Smooth muscle cell (in vitro differentiated cells): Measurements from ENCODE around the gene CX3CL1. TPM values are rescaled to one million over a fixed set of nuclear protein-coding genes. Genes with fewer than 3 reads are reported as not detected.

Source experiments
- DNase-seq: peaks from one replicate; lab custom pipeline; 2025; ENCODE audit not compliant: unreplicated experiment; lab: John Stamatoyannopoulos, UW
- H2AFZ ChIP-seq: fragments of 200-600 bp; sonication (generic); 2 replicates; pipeline ENCODE4 v1.6.0; 2016; ENCODE audit warnings: antibody characterized with exemption, low read depth, mild to moderate bottlenecking
- H3F3A ChIP-seq: fragments of 200-600 bp; sonication (generic); 2 replicates; pipeline ENCODE4 v1.6.0; 2017; ENCODE audit warnings: antibody characterized with exemption, low read depth
- H3K27ac ChIP-seq: fragments of 200-600 bp; sonication (generic); 2 replicates; pipeline ENCODE4 v1.5.1; 2016; ENCODE audit warnings: low read depth, mild to moderate bottlenecking
- H3K27me3 ChIP-seq: fragments of 200-600 bp; sonication (generic); 2 replicates; pipeline ENCODE4 v1.6.1; 2016; ENCODE audit warnings: low read depth, mild to moderate bottlenecking
- H3K36me3 ChIP-seq: fragments of 200-600 bp; sonication (generic); 2 replicates; pipeline ENCODE4 v1.5.1; 2016; ENCODE audit warnings: low read depth
- H3K4me1 ChIP-seq: fragments of 200-600 bp; sonication (generic); 2 replicates; pipeline ENCODE4 v1.5.1; 2016; ENCODE audit warnings: low read depth
- H3K4me2 ChIP-seq: fragments of 200-600 bp; sonication (generic); 2 replicates; pipeline ENCODE4 v1.6.0; 2016; ENCODE audit warnings: mild to moderate bottlenecking
- H3K4me3 ChIP-seq: fragments of 200-600 bp; sonication (generic); 2 replicates; pipeline ENCODE4 v1.5.1; 2016; ENCODE audit warnings: mild to moderate bottlenecking
- H3K79me2 ChIP-seq: fragments of 200-600 bp; sonication (generic); 2 replicates; pipeline ENCODE4 v1.6.0; 2016; ENCODE audit warnings: low read depth, mild to moderate bottlenecking
- H3K9ac ChIP-seq: fragments of 200-600 bp; sonication (generic); 2 replicates; pipeline ENCODE4 v1.6.0; 2016; ENCODE audit warnings: low read depth
- H3K9me3 ChIP-seq: fragments of 200-600 bp; sonication (generic); replicated peaks from 2 replicates; pipeline ENCODE4 v1.5.1; 2016; ENCODE audit warnings: low read depth
- H4K20me1 ChIP-seq: fragments of 200-600 bp; sonication (generic); 2 replicates; pipeline ENCODE4 v1.6.0; 2016; ENCODE audit warnings: low read depth
- CTCF ChIP-seq: fragments of 200-600 bp; sonication (generic); IDR thresholded peaks from 2 replicates; pipeline ENCODE4 v1.5.1; 2017; ENCODE audit warnings: borderline replicate concordance, mild to moderate bottlenecking, antibody characterized with exemption; ENCODE audit not compliant: insufficient read depth, poor library complexity, severe bottlenecking
- WGBS: methylation state at CpG from one replicate; pipeline ENCODE4 v1.1.7; 2016; ENCODE audit warnings: low lambda C conversion rate; 5-methylcytosine and 5-hydroxymethylcytosine counted together
- polyA plus RNA-seq: library from polyadenylated mRNA; unstranded; fragments of >200 nt; fragmentation: Nextera tagmentation; extraction: Ambion mirVana; gene quantifications from 2 replicates; pipeline ENCODE4 v1.2.1, GENCODE V29; 2016
- total RNA-seq: library from RNA; depleted of rRNA; stranded (reverse); fragments of >200 nt; gene quantifications from 2 replicates; pipeline ENCODE4 v1.2.3, GENCODE V29; 2014

CX3CL1 gene
- total and polyA plus RNA-seq, 2 experiments from 2014 or later, result 2.2 to 5.4 TPM

DNA sequence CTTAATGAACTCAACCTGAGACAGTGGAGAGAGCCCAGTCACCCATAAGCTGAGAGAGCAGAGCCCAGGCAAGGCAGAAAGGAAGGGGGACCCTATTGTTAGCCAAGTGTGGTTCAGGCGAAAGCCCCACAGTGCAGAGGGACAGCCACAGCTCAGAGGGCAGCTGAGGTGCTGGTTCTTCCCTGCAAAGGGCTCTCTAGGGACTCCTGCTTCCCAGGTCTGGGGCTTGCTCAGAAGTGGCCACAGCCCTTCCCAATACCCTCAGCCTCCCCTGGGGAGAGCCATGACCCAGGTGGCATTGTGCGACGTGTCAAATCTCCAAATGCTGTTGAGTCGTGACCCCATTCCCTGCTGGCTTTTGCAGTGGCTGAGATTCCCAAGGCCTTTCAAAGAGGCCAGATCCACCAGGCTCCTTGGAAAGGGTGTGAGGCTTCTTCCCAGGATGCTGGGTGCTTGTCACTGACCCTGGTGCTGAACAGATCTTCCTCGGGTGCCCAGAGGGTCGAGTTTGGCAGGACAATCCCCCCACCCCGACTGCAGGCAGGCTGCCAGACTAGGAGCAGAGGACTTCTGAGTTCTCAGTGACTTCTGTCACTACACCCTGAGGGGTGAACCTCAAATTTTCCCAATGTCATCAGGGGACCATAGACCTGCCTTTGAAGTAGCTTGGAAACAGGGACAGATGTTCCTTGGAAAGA is 29.8 kb downstream of the CX3CL1 start:
- no peaks in the 10 kb centered on the region for H3K79me2 ChIP-seq
- H3K27me3 ChIP-seq, result no peaks in the 10 kb centered on the region
- no peak overlapping the region for H3K9ac ChIP-seq
- no peak overlapping the region for H2AFZ ChIP-seq
- H4K20me1 ChIP-seq, result no peaks in the 10 kb centered on the region
- no peak for DNase-seq
- H3K4me2 ChIP-seq, result no peak overlapping the region
- H3F3A ChIP-seq, result no peaks in the 10 kb centered on the region
- WGBS, result 68% methylated on average over 7 of the region's 7 CpGs
- no peak overlapping the region for H3K27ac ChIP-seq
- no peaks in the 10 kb centered on the region for H3K4me1 ChIP-seq
- TF ChIP-seq CTCF, result no peak
- no peaks in the 10 kb centered on the region for H3K9me3 ChIP-seq
- H3K36me3 ChIP-seq, result no peaks in the 10 kb centered on the region
- H3K4me3 ChIP-seq, result no peak overlapping the region

DNA sequence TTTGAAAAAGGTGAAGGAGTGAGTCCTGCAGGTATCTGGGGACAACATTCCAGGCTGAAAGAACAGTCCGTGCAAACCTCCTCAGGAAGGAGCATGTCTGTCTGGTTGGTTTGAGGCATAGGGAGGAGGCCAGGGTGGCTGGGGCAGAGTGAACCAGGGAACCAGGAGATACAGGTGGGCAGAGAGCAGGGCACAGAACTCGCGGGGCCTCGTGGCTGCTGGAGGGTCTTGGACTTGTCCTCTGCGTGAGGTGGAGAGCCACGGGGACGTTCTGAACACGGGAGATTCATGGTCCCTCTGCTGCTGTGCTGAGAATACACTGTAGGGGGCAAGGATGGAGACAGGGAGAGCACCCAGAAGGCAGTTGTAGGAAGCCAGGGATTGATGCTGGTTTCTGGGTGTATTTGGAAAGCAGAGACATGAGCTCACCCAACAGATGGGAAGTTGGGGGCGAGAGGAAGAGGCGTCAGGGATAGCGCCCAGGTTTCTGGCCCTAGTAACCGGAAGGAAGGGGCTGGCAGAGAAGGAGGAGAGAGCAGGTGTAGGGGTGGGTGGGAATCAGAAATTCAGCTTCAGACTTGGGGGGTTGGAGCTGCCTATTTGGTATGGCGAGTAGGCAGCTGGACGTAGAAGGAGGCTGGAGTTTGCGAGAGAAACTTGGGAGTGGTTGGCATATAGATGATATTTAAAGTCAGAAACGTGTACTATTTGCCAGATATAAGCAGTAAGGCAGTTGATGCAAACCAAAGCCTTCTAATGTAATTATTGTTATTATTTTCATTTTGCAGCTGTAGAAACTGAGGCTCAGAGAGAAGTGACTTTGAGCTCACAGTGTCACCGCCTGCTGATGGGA is 31.9 kb downstream of the CX3CL1 start, which contains the start of gene CCL17:
Gene CCL17, plus strand, starts transcription at position 803 of the 853 bp plus-strand sequence. CDS start 9,166 bp downstream, outside the sequence.
- Histone ChIP-seq H2AFZ (no peak within 1 kb of the TSS), H4K20me1 (no peaks in the 10 kb centered on the region)
- 87% methylated on average over 17 of the region's 17 CpGs for WGBS

DNA sequence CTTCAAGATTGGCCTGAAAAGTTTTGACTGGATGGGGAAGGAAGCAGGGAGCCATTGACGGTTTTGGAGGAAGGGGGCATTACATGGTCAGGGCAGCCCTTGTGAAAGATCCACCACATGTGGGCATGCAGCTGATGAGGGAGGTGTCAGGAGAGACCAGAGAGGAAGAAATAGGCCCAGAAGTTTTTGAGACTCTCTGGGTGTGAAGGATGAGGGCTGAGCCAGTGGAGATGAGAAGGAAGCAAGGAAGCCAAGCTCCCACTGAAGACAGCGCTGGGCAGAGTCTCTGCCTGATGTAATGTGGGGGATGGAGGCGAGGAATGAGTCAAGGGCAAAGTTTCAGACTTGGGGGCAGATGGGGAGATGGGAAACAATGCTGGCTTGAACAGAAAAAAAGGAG is 32.8 kb downstream of the CX3CL1 start:
- no peaks in the 10 kb centered on the region for H3K4me1 ChIP-seq
- no peak overlapping the region for H2AFZ ChIP-seq
- no peaks in the 10 kb centered on the region for H3K79me2 ChIP-seq
- TF ChIP-seq CTCF, result no peak
- DNase-seq, result no peak
- H3F3A ChIP-seq, result no peaks in the 10 kb centered on the region
- no peaks in the 10 kb centered on the region for H3K27me3 ChIP-seq
- H3K36me3 ChIP-seq, result no peaks in the 10 kb centered on the region
- no peak overlapping the region for H3K4me2 ChIP-seq
- H3K27ac ChIP-seq, result no peak overlapping the region
- no peaks in the 10 kb centered on the region for H3K9me3 ChIP-seq
- H3K9ac ChIP-seq, result no peak overlapping the region
- H3K4me3 ChIP-seq, result no peak overlapping the region
- 78% methylated on average over 3 of the region's 3 CpGs for WGBS
- no peaks in the 10 kb centered on the region for H4K20me1 ChIP-seq

More for the DNA sequence above, 31.9 kb downstream of the CX3CL1 start, which contains the start of gene CCL17:
- H3K4me1 ChIP-seq, result no peaks in the 10 kb centered on the region
- H3K36me3 ChIP-seq, result no peaks in the 10 kb centered on the region
- H3K4me3 ChIP-seq, result no peak within 1 kb of the TSS
- no peak within 1 kb of the TSS for H3K9ac ChIP-seq
- H3F3A ChIP-seq, result no peaks in the 10 kb centered on the region
- DNase-seq, result no peak
- TF ChIP-seq CTCF, result no peak
- no peaks in the 10 kb centered on the region for H3K27me3 ChIP-seq
- H3K9me3 ChIP-seq, result no peaks in the 10 kb centered on the region
- no peaks in the 10 kb centered on the region for H3K79me2 ChIP-seq
- no peak within 1 kb of the TSS for H3K4me2 ChIP-seq
- H3K27ac ChIP-seq, result no peak within 1 kb of the TSS
